IMR-90 (cell line): ENCODE data around the gene RAB19. TPM values are rescaled to one million over a fixed set of nuclear protein-coding genes. Genes with fewer than 3 reads are reported as not detected.

Experiments
- ATAC-seq: fragments of 200-7000 bp; cut with Tn5 transposase; 2 replicates; pipeline ENCODE4 v1.9.1; 2020; ENCODE audit warnings: low read depth, mild to moderate bottlenecking, moderate library complexity
- BruUV-seq: library from RNA; stranded (reverse); fragments of 400-500 nt; replicated peaks from 2 replicates; lab custom pipeline; 2021; lab: Mats Ljungman, UMichigan
- CTCF ChIA-PET: fragments of 300-600 bp; formaldehyde crosslinking; extraction: SDS; loops from one replicate; lab custom pipeline; 2021; ENCODE audit warnings: antibody characterized with exemption; lab: Yijun Ruan, JAX
- POLR2A ChIA-PET: fragments of 300-600 bp; sonication (Branson Sonifier 250); formaldehyde crosslinking; loops from one replicate; lab custom pipeline; 2022; ENCODE audit warnings: antibody characterized with exemption; ENCODE audit not compliant: unreplicated experiment; lab: Charles Lee
- DNase-seq: peaks from one replicate; pipeline ENCODE4 v3.0.0; 2013
- H2AFZ ChIP-seq: replicated peaks from 2 replicates; pipeline ENCODE3; 2013; ENCODE audit warnings: low read length, mild to moderate bottlenecking; ENCODE audit not compliant: poor library complexity
- H2AK5ac ChIP-seq: 2 replicates; pipeline ENCODE4 v1.6.1; 2013; ENCODE audit warnings: low read depth, low read length, inconsistent platforms
- H2AK9ac ChIP-seq: replicated peaks from 2 replicates; pipeline ENCODE3; 2013; ENCODE audit warnings: mild to moderate bottlenecking, low read depth, low read length, moderate library complexity; ENCODE audit not compliant: poor library complexity
- H2BK120ac ChIP-seq: 2 replicates; pipeline ENCODE4 v1.6.1; 2013; ENCODE audit warnings: low read depth, low read length, inconsistent platforms
- H2BK15ac ChIP-seq: 3 replicates; pipeline ENCODE4 v1.6.1; 2013; ENCODE audit warnings: low read depth, low read length, inconsistent platforms
- H2BK20ac ChIP-seq: 2 replicates; pipeline ENCODE4 v1.6.1; 2013; ENCODE audit warnings: low read depth, mild to moderate bottlenecking, inconsistent platforms, low read length, moderate library complexity
- H2BK5ac ChIP-seq: 2 replicates; pipeline ENCODE4 v1.6.1; 2013; ENCODE audit warnings: mild to moderate bottlenecking, low read depth, low read length, inconsistent platforms; ENCODE audit not compliant: poor library complexity, severe bottlenecking
- H3K14ac ChIP-seq: replicated peaks from 2 replicates; pipeline ENCODE4 v1.6.1; 2013; ENCODE audit warnings: low read depth, low read length, inconsistent platforms
- H3K18ac ChIP-seq: 2 replicates; pipeline ENCODE4 v1.6.1; 2013; ENCODE audit warnings: low read depth, low read length, control low read depth
- H3K23ac ChIP-seq: 2 replicates; pipeline ENCODE4 v1.6.1; 2013; ENCODE audit warnings: low read depth, low read length, inconsistent platforms
- H3K27ac ChIP-seq: 2 replicates; pipeline ENCODE4 v1.5.1; 2013; ENCODE audit warnings: mild to moderate bottlenecking, control low read depth, low read length; ENCODE audit not compliant: insufficient read depth
- H3K27me3 ChIP-seq: 2 replicates; pipeline ENCODE4 v1.6.1; 2013; ENCODE audit warnings: low read length; ENCODE audit not compliant: control insufficient read depth, insufficient read depth
- H3K36me3 ChIP-seq: 2 replicates; pipeline ENCODE4 v1.6.1; 2013; ENCODE audit warnings: low read length, mixed read lengths; ENCODE audit not compliant: control insufficient read depth, insufficient read depth
- H3K4ac ChIP-seq: 2 replicates; pipeline ENCODE4 v1.6.1; 2013; ENCODE audit warnings: low read depth, low read length, inconsistent platforms
- H3K4me1 ChIP-seq: 2 replicates; pipeline ENCODE4 v1.6.1; 2013; ENCODE audit warnings: low read length, mixed read lengths; ENCODE audit not compliant: control insufficient read depth, insufficient read depth
- H3K4me2 ChIP-seq: 2 replicates; pipeline ENCODE4 v1.6.1; 2013; ENCODE audit warnings: low read depth, mild to moderate bottlenecking, control low read depth, low read length, moderate library complexity
- H3K4me3 ChIP-seq: 2 replicates; pipeline ENCODE4 v1.5.1; 2013; ENCODE audit warnings: low read depth, mild to moderate bottlenecking, control low read depth, low read length, moderate library complexity; ENCODE audit not compliant: insufficient read depth
- H3K56ac ChIP-seq: 2 replicates; pipeline ENCODE4 v1.6.1; 2013; ENCODE audit warnings: low read length, inconsistent platforms; ENCODE audit not compliant: insufficient read depth; ENCODE audit errors: extremely low read depth
- H3K79me1 ChIP-seq, 2 experiments: 2 replicates each; pipeline ENCODE4 v1.6.1; 2013; ENCODE audit warnings: low read length in 2 of 2, inconsistent platforms in 1 of 2, low read depth in 1 of 2
- H3K9ac ChIP-seq: 2 replicates; pipeline ENCODE4 v1.6.1; 2013; ENCODE audit warnings: low read depth, low read length, control low read depth
- H3K9me1 ChIP-seq: 2 replicates; pipeline ENCODE4 v1.6.1; 2013; ENCODE audit warnings: low read length, inconsistent platforms; ENCODE audit not compliant: insufficient read depth
- H3K9me3 ChIP-seq: 2 replicates; pipeline ENCODE4 v1.6.1; 2013; ENCODE audit warnings: low read length; ENCODE audit not compliant: control insufficient read depth, insufficient read depth
- H4K20me1 ChIP-seq: 2 replicates; pipeline ENCODE4 v1.6.1; 2013; ENCODE audit warnings: low read length, inconsistent platforms; ENCODE audit not compliant: insufficient read depth
- H4K5ac ChIP-seq: 2 replicates; pipeline ENCODE4 v1.6.1; 2013; ENCODE audit warnings: mild to moderate bottlenecking, low read depth, low read length, control low read depth
- H4K8ac ChIP-seq, 2 experiments: 2 replicates each; pipeline ENCODE4 v1.6.1; 2013; ENCODE audit warnings: low read depth in 2 of 2, low read length in 2 of 2, control low read depth in 1 of 2, inconsistent platforms in 1 of 2
- H4K91ac ChIP-seq: 2 replicates; pipeline ENCODE4 v1.6.1; 2013; ENCODE audit warnings: low read depth, low read length, inconsistent platforms; ENCODE audit not compliant: insufficient read depth
- BHLHE40 ChIP-seq: fragments of 150-350 bp; IDR thresholded peaks from 2 replicates; pipeline ENCODE4 v1.6.1; 2016; ENCODE audit warnings: mild to moderate bottlenecking, low read depth, low read length
- CEBPB ChIP-seq: IDR thresholded peaks from 2 replicates; pipeline ENCODE4 v1.6.1; 2012; ENCODE audit warnings: low read depth, low read length, improper control_type of control experiment
- RAD21 ChIP-seq: IDR thresholded peaks from 2 replicates; pipeline ENCODE4 v1.6.1; 2012; ENCODE audit warnings: low read length, improper control_type of control experiment
- RFX5 ChIP-seq: IDR thresholded peaks from 2 replicates; pipeline ENCODE4 v1.8.0; 2012; ENCODE audit warnings: low read depth, mild to moderate bottlenecking, low read length, moderate library complexity
- SMC3 ChIP-seq: fragments of 150-350 bp; IDR thresholded peaks from 2 replicates; pipeline ENCODE4 v1.6.1; 2016; ENCODE audit warnings: low read depth, mild to moderate bottlenecking, antibody characterized with exemption, low read length, moderate library complexity
- WGBS, 2 experiments: methylation state at CpG; one replicate each; pipeline versions ENCODE4 v1.1.5 to v1.1.7; 2013; ENCODE audit warnings: missing lambda C conversion rate in 2 of 2; ENCODE audit not compliant: insufficient read length in 1 of 2; ENCODE audit errors: extremely low coverage in 2 of 2; 5-methylcytosine and 5-hydroxymethylcytosine counted together
- dilution Hi-C: fragments of 300-500 bp; cut with HindIII; formaldehyde crosslinking; loops from one replicate; pipeline ENCODE4 v1.14.3; 2018; ENCODE audit warnings: low sequenced_read_pairs; ENCODE audit not compliant: unreplicated experiment
- in situ Hi-C: fragments of 300-500 bp; cut with MboI; formaldehyde crosslinking; loops from 3 replicates; pipeline ENCODE4 v1.14.3; 2019; ENCODE audit warnings: low sequenced_read_pairs, inconsistent platforms, mixed read lengths
- intact Hi-C: fragments of 100-400 bp; cut with micrococcal nuclease; formaldehyde crosslinking; loops from 2 replicates; pipeline ENCODE4 v1.10.0; 2022
- polyA plus RNA-seq, 3 experiments: library from polyadenylated mRNA; depleted of rRNA; stranded (reverse); fragments of >200 nt; gene quantifications; 2 replicates each; pipeline ENCODE4 v1.2.3, GENCODE V29; 2012; ENCODE audit warnings: low replicate concordance in 1 of 3
- total RNA-seq: library from RNA; depleted of rRNA; stranded (reverse); fragments of >200 nt; gene quantifications from 2 replicates; pipeline ENCODE4 v1.2.3, GENCODE V29; 2012

RAB19 gene
- total and polyA plus RNA-seq, 2 of the 4 experiments (the other 2 are of a cell fraction), result not detected

GRCh38 chr7:140418653-140419052 is 14.8 kb downstream of the RAB19 start:
- Histone ChIP-seq H3K9me3 (no peaks in the 10 kb centered on the region), H3K27me3 (peaks cover 26% of the 10 kb centered on the region), H2BK20ac (no peak overlapping the region), H3K18ac (no peak overlapping the region), H3K14ac (no peak overlapping the region), H3K4me2 (no peak overlapping the region), H3K9ac (no peak overlapping the region), H2BK15ac (no peak overlapping the region), H2BK120ac (no peak overlapping the region), H3K56ac (no peak overlapping the region), H3K36me3 (no peaks in the 10 kb centered on the region), H4K20me1 (no peaks in the 10 kb centered on the region), H2AK9ac (no peak overlapping the region), H4K5ac (no peak overlapping the region), H4K8ac (no peak overlapping the region), H2BK5ac (no peak overlapping the region), H3K9me1 (no peaks in the 10 kb centered on the region), H4K91ac (no peak overlapping the region), H3K4me1 (peaks cover 4% of the 10 kb centered on the region; the same call in 1 of the 2 replicates), H3K4ac (no peak overlapping the region), H2AFZ (no peak overlapping the region), H3K4me3 (no peak overlapping the region), H3K79me1 (no peaks in the 10 kb centered on the region), H3K27ac (no peak overlapping the region), H2AK5ac (no peak overlapping the region), H3K23ac (no peak overlapping the region)
- no CpG with 5 or more reads among the region's 4 CpGs for WGBS, 2 experiments
- in situ Hi-C loops, result no loop called here
- ATAC-seq (no peak), DNase-seq (no peak)
- intact Hi-C loops, result no loop called here
- CTCF ChIA-PET, result no interaction called here
- POLR2A ChIA-PET, result no interaction called here
- TF ChIP-seq RFX5 (no peak), SMC3 (no peak), CEBPB (no peak), BHLHE40 (no peak), RAD21 (no peak)
- dilution Hi-C loops, result no loop called here
- BruUV-seq, result no TSS peak
